Uterus (tissue), 4 donors: ENCODE data around the gene ZNF423. TPM values are rescaled to one million over a fixed set of nuclear protein-coding genes. Genes with fewer than 3 reads are reported as not detected.

Experiments used
- DNase-seq, 2 donors: peaks; one replicate each; pipeline ENCODE4 v3.0.0-alpha.2; 2019 to 2020
- H3K27ac ChIP-seq, 2 donors: fragments of 200-600 bp; sonication (generic); 1 replicate in 1 of 2; 2 replicates in 1 of 2; pipeline ENCODE4 v1.5.1; 2016 to 2018
- H3K27me3 ChIP-seq, 2 donors: fragments of 200-600 bp; sonication (generic); one replicate each; pipeline ENCODE4 v1.5.1; 2018 to 2019; ENCODE audit warnings: control low read depth in 1 of 2
- H3K36me3 ChIP-seq, 2 donors: fragments of 200-600 bp; sonication (generic); one replicate each; pipeline ENCODE4 v1.5.1; 2019; ENCODE audit warnings: control low read depth in 1 of 2
- H3K4me1 ChIP-seq, 2 donors: fragments of 200-600 bp; sonication (generic); one replicate each; pipeline ENCODE4 v1.5.1; 2018 to 2019; ENCODE audit warnings: control low read depth in 1 of 2
- H3K4me3 ChIP-seq, 2 donors: fragments of 200-600 bp; sonication (generic); 1 replicate in 1 of 2; 2 replicates in 1 of 2; pipeline ENCODE4 v1.5.1; 2018 to 2019; ENCODE audit warnings: mild to moderate bottlenecking in 1 of 2
- H3K9me3 ChIP-seq, 2 donors: fragments of 200-600 bp; sonication (generic); one replicate each; pipeline ENCODE4 v1.5.1; 2019; ENCODE audit warnings: control low read depth in 1 of 2
- CTCF ChIP-seq, 4 experiments: fragments of 200-600 bp in 2 of 4; fragments of 450-650 bp in 2 of 4; sonication (generic) in 2 of 4; IDR thresholded peaks; one replicate each; pipeline ENCODE4 v1.5.1; 2016 to 2019; ENCODE audit warnings: antibody characterized with exemption in 4 of 4, mild to moderate bottlenecking in 2 of 4, moderate library complexity in 1 of 4
- POLR2A ChIP-seq, 2 donors: fragments of 450-650 bp; IDR thresholded peaks; one replicate each; pipeline ENCODE4 v1.6.1; 2016; ENCODE audit warnings: antibody characterized with exemption in 2 of 2, mild to moderate bottlenecking in 1 of 2, moderate library complexity in 1 of 2
- intact Hi-C: fragments of 100-400 bp; cut with DNase I; formaldehyde crosslinking; loops from one replicate; pipeline ENCODE4 v1.15.1; 2023; ENCODE audit warnings: low total_unique reads
- total RNA-seq, 4 donors: library from RNA; depleted of rRNA in 3 of 4; stranded (reverse); fragments of >200 nt in 3 of 4; gene quantifications; one replicate each; pipeline versions ENCODE4 v1.1.0 to v1.2.4, GENCODE V29; 2014 to 2023
- donor health status: DM: yes; HTN: yes; CAD: no.

ZNF423 gene
- total RNA-seq, 4 donors from 2014 or later = 7.1 to 33.5 (median 14.7) TPM

- DNase-seq = no peak
- Histone ChIP-seq H3K27me3 (no peaks in the 10 kb centered on the region), H3K4me1 (no peaks in the 10 kb centered on the region), H3K36me3 (no peaks in the 10 kb centered on the region), H3K27ac (peak overlapping the region; percentile 44 to 51), H3K9me3 (no peaks in the 10 kb centered on the region), H3K4me3 (no peak overlapping the region)
- no peak for TF ChIP-seq CTCF (IDR thresholded peaks at IDR 0.05)
- intact Hi-C loops = no loop called here
Observed at GRCh38 chr16:49827805-49828438, 28.0 kb downstream of the ZNF423 start.

- DNase-seq = no peak
- no peaks in the 10 kb centered on the region for H3K36me3 ChIP-seq
- TF ChIP-seq CTCF (IDR thresholded peaks at IDR 0.05) = no peak
- TF ChIP-seq POLR2A (IDR thresholded peaks at IDR 0.05) = no peak
- intact Hi-C loops = no loop called here
- H3K27me3 ChIP-seq = no peaks in the 10 kb centered on the region
- peak overlapping the region in 1 of 2 donors; percentile 16 for H3K27ac ChIP-seq
- H3K4me1 ChIP-seq = peaks cover 0 to 4% of the 10 kb centered on the region in 2 donors
- H3K4me3 ChIP-seq = no peak overlapping the region
- no peaks in the 10 kb centered on the region for H3K9me3 ChIP-seq
Observed at GRCh38 chr16:49826515-49826914, 29.4 kb downstream of the ZNF423 start.

- no peak for DNase-seq
- TF ChIP-seq CTCF (IDR thresholded peaks at IDR 0.05) (no peak), POLR2A (IDR thresholded peaks at IDR 0.05) (no peak)
- H3K9me3 ChIP-seq = no peaks in the 10 kb centered on the region
- H3K27ac ChIP-seq = peak overlapping the region in 1 of 2 donors; percentile 36
- no peaks in the 10 kb centered on the region for H3K27me3 ChIP-seq
- peaks cover 0 to 6% of the 10 kb centered on the region in 2 donors for H3K4me1 ChIP-seq
- intact Hi-C loops = no loop called here
- no peak overlapping the region for H3K4me3 ChIP-seq
- no peaks in the 10 kb centered on the region for H3K36me3 ChIP-seq
Observed at GRCh38 chr16:49825041-49825440, 30.9 kb downstream of the ZNF423 start.

GRCh38 chr16:49824593-49824992 lies 31.3 kb downstream of the ZNF423 start:
- Histone ChIP-seq H3K36me3 (no peaks in the 10 kb centered on the region), H3K27ac (peak overlapping the region in 1 of 2 donors; percentile 19), H3K4me1 (peaks cover 0 to 6% of the 10 kb centered on the region in 2 donors), H3K4me3 (no peak overlapping the region), H3K9me3 (no peaks in the 10 kb centered on the region), H3K27me3 (no peaks in the 10 kb centered on the region)
- intact Hi-C loops = no loop called here
- TF ChIP-seq POLR2A (IDR thresholded peaks at IDR 0.05) (no peak), CTCF (IDR thresholded peaks at IDR 0.05) (no peak)
- DNase-seq = no peak

- Histone ChIP-seq H3K36me3 (no peaks in the 10 kb centered on the region), H3K27ac (no peak overlapping the region), H3K27me3 (no peaks in the 10 kb centered on the region), H3K4me1 (peaks cover 0 to 6% of the 10 kb centered on the region in 2 donors), H3K4me3 (no peak overlapping the region), H3K9me3 (no peaks in the 10 kb centered on the region)
- TF ChIP-seq POLR2A (IDR thresholded peaks at IDR 0.05) (no peak), CTCF (IDR thresholded peaks at IDR 0.05) (no peak)
- DNase-seq = no peak
- intact Hi-C loops = no loop called here
Observed at GRCh38 chr16:49822649-49823370, 33.1 kb downstream of the ZNF423 start.
